ENCODE measurements around the gene QPRT. TPM values are rescaled to one million over a fixed set of nuclear protein-coding genes. Genes with fewer than 3 reads are reported as not detected.
"Not testable (repeated sequence)": the region's sequence is repeated elsewhere in the genome, so short reads cannot be mapped to it uniquely, and the experiment has no call there.

Gene QPRT
- total RNA-seq, 6 experiments from 2014 or later: 3.0 to 12.4 (median 10.3) TPM

DNA sequence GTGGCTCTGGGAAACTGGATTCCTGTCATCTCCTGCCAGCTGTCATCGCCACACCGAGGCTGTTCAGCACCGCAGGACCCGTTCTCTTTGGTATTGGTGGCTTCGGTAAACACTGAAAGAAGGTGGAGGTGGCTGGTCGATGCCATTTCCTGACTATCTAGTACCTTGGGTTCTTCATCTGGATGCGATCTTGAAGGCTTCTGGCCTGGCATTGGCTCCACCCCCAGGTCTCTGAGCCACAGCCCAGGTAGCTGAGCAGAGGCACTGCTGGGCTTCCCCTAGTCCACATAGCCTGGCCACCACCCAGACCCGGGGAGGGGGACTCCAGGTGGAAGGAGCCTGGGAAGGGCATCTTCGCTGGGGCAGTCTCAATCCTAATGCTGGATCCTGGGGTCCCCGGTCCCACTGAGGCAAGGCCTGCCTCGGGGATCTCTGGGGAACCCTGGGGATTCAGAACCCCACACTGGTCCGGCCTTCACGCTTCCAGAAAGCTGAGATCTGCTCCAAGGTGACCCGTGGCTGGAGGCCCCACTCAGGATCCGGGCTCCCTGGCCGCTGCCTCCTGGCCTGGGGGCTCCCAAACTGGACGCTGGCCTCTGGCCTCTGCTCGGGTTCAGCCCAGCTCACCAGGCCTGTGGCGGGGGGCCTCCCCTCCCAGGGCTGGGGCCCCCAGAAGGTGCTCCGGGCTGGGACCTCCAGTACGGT, 65.0 kb downstream of the QPRT start:
- Mint-ChIP-seq H3K9me3 (no peaks in the 10 kb centered on the region), H3K27ac (no peak overlapping the region), H3K4me1 (ENCODE audit: low read depth) (no peaks in the 10 kb centered on the region), H3K27me3 (ENCODE audit: insufficient read depth) (peaks cover 31% of the 10 kb centered on the region), H3K36me3 (ENCODE audit: low read depth) (no peaks in the 10 kb centered on the region), H3K4me3 (no peak overlapping the region)
- no peak for DNase-seq
- TF ChIP-seq, protein P1, sequence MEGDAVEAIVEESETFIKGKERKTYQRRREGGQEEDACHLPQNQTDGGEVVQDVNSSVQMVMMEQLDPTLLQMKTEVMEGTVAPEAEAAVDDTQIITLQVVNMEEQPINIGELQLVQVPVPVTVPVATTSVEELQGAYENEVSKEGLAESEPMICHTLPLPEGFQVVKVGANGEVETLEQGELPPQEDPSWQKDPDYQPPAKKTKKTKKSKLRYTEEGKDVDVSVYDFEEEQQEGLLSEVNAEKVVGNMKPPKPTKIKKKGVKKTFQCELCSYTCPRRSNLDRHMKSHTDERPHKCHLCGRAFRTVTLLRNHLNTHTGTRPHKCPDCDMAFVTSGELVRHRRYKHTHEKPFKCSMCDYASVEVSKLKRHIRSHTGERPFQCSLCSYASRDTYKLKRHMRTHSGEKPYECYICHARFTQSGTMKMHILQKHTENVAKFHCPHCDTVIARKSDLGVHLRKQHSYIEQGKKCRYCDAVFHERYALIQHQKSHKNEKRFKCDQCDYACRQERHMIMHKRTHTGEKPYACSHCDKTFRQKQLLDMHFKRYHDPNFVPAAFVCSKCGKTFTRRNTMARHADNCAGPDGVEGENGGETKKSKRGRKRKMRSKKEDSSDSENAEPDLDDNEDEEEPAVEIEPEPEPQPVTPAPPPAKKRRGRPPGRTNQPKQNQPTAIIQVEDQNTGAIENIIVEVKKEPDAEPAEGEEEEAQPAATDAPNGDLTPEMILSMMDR (IDR thresholded peaks at IDR 0.05): no peak

DNA sequence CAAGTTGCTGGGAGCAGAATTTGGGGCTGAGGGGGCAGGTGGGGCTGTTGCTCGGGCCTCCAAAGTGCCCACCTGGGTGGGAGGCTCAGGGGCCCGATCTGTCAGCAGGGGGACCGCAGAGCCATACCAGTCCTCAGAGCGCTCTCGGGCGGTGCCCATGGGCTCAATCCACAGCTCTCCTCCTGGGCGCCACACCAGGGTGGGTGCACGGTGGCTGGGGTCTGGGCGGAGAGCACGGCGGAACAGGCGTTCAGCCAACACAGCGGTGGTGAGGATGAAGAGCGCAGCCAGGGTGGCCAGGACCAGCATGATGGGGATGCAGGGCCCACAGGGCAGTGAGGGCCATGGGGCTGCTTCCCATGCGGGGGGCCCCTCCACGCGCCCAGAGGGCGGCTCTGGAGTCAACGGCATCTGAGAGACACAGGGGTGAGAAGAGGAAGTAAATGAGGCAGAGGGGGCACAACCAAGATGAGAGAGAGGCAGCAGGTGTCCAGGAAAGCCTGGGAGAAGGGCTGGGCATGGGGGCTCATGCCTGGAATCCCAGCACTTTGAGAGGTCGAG, 65.6 kb downstream of the QPRT start:
- no peaks in the 10 kb centered on the region for H3K36me3 Mint-ChIP-seq (ENCODE audit: low read depth)
- no peaks in the 10 kb centered on the region for H3K9me3 Mint-ChIP-seq
- H3K4me1 Mint-ChIP-seq (ENCODE audit: low read depth): no peaks in the 10 kb centered on the region
- no peak overlapping the region for H3K27ac Mint-ChIP-seq
- TF ChIP-seq, protein P1 (IDR thresholded peaks at IDR 0.05): no peak
- peaks cover 29% of the 10 kb centered on the region for H3K27me3 Mint-ChIP-seq (ENCODE audit: insufficient read depth)
- no peak overlapping the region for H3K4me3 Mint-ChIP-seq
- no peak for DNase-seq

DNA sequence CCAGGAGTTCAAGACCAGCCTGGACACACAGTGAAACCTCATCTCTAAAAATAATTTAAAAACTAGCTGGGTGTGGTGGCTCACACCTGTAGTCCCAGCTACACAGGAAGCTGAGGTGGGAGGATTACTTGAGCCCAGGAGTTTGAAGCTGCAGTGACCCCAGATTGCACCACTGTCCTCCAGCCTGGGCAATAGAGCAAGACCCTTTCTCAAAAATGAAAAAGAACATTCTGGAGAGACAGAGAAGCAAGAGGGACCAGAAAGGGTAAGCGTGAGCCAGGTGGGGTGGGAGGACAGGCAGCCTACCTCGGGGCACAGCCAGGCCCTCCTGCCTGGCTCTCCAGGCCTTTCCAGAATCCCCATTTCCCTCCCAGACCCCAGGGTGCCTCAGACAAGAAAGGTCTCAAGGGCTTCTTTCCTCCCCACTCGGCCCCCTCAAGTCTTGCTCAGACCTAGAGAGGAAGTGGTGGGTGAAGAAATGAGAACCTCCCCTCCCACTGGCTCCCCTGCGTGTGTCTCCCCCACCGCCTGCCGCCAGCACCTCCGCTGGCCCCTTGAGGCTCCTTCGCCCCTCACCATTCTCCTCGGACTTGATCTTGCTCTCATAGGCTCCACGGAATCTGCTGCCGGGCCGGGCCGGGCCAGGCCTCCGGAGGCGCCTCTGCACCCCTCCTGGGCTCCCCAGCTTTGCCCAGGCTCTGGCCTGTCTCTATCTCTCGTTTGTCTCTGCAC, 66.3 kb downstream of the QPRT start:
- H3K36me3 Mint-ChIP-seq (ENCODE audit: low read depth): no peaks in the 10 kb centered on the region
- H3K4me3 Mint-ChIP-seq: no peak overlapping the region
- H3K9me3 Mint-ChIP-seq: no peaks in the 10 kb centered on the region
- peaks cover 24% of the 10 kb centered on the region for H3K27me3 Mint-ChIP-seq (ENCODE audit: insufficient read depth)
- TF ChIP-seq, protein P1 (IDR thresholded peaks at IDR 0.05): no peak
- DNase-seq: no peak
- H3K4me1 Mint-ChIP-seq (ENCODE audit: low read depth): no peaks in the 10 kb centered on the region
- no peak overlapping the region for H3K27ac Mint-ChIP-seq

DNA sequence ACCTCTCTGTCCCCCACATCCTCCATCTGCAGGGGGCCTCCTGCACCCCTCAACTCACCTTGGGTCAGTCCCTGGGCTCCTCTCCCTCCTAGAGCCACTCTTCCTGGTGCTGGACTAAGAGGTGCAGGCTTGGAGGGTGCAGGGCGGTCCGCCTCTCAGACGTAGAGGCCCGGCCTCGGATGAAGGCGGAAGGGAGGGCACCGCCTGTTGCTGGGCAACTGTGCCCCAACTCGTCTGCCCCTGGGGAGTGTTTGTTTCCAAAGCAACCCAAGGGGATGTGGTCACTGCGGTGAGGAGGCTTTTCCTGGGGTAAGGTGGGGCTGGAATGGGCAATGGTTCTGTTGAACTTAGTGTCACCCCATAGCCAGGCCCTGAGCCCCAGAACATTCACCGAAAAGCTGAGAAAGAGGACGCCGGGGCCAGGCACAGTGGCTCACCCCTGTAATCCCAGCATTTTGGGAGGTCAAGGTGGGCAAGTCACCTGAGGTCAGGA, 66.9 kb downstream of the QPRT start, which contains the start of gene C16orf54:
C16orf54 (minus strand) TSS at position 138 of the 493 bp plus-strand sequence. CDS start 1,039 bp downstream, outside the sequence.
- DNase-seq: no peak
- H3K4me1 Mint-ChIP-seq (ENCODE audit: low read depth): no peaks in the 10 kb centered on the region
- no peak within 1 kb of the TSS for H3K4me3 Mint-ChIP-seq
- H3K9me3 Mint-ChIP-seq: no peaks in the 10 kb centered on the region
- peaks cover 20% of the 10 kb centered on the region for H3K27me3 Mint-ChIP-seq (ENCODE audit: insufficient read depth)
- H3K27ac Mint-ChIP-seq: no peak within 1 kb of the TSS
- TF ChIP-seq, protein P1 (IDR thresholded peaks at IDR 0.05): no peak
- no peaks in the 10 kb centered on the region for H3K36me3 Mint-ChIP-seq (ENCODE audit: low read depth)

DNA sequence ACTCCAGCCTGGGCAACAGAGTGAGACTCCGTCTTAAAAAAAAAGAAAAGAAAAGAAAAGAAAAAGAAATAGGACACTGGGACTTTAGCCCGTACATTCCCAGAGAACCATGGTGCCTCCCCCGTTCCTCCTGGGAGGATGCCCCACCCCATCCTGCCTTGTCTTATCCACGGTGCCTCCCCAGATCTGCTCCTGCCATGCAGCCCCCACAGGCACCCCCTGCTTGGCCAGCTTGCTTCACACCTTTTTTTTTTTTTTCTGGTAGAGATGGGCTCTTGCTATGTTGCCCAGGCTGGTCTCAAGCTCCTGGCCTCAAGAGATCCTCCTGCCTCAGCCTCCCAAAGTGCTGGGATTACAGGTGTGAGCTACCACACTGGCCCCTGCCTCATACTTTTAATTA, 67.5 kb downstream of the QPRT start:
- not testable (repeated sequence) for H3K4me3 Mint-ChIP-seq; H3K4me1 Mint-ChIP-seq (ENCODE audit: low read depth); DNase-seq; H3K27ac Mint-ChIP-seq; H3K36me3 Mint-ChIP-seq (ENCODE audit: low read depth); H3K9me3 Mint-ChIP-seq
- H3K27me3 Mint-ChIP-seq (ENCODE audit: insufficient read depth): peaks cover 17% of the 10 kb centered on the region

Other genes starting within 250 kb of the QPRT start
- 1 to 10 TPM; 3.3 to 6.5 (median 5.1) TPM for gene BOLA2, start 224.8 kb upstream of the QPRT start, total RNA-seq (2021; fragmentation: NEBNext Ultra II Directional; extraction: Animal tissue kit (Norgen Biotek cat#: 25700))
- 10 to 100 TPM; 17.3 to 29.4 (median 23.0) TPM for gene SLX1B, start 224.6 kb upstream of the QPRT start, total RNA-seq (2021; fragmentation: NEBNext Ultra II Directional; extraction: Animal tissue kit (Norgen Biotek cat#: 25700))
- gene SULT1A4, start 219.3 kb upstream of the QPRT start, total RNA-seq (2021; fragmentation: NEBNext Ultra II Directional; extraction: Animal tissue kit (Norgen Biotek cat#: 25700)): 1 to 10 TPM in 1 of 6 experiments, under 1 TPM in 5; 0.35 to 2.1 (median 0.42) TPM
- 10 to 100 TPM; 13.7 to 19.4 (median 14.3) TPM for gene NPIPB12, start 172.8 kb upstream of the QPRT start, total RNA-seq (2021; fragmentation: NEBNext Ultra II Directional; extraction: Animal tissue kit (Norgen Biotek cat#: 25700))
- under 1 TPM in 5 of 6 experiments, not detected in 1; 0.06 to 0.20 (median 0.12) TPM for gene SPN, start 15.9 kb upstream of the QPRT start, total RNA-seq (2021; fragmentation: NEBNext Ultra II Directional; extraction: Animal tissue kit (Norgen Biotek cat#: 25700))
- gene C16orf54, start 66.8 kb downstream of the QPRT start, total RNA-seq (2021; fragmentation: NEBNext Ultra II Directional; extraction: Animal tissue kit (Norgen Biotek cat#: 25700)): not detected
- not detected for gene ZG16, start 99.1 kb downstream of the QPRT start, total RNA-seq (2021; fragmentation: NEBNext Ultra II Directional; extraction: Animal tissue kit (Norgen Biotek cat#: 25700))
- 10 to 100 TPM; 26.4 to 50.3 (median 48.9) TPM for gene KIF22, start 111.6 kb downstream of the QPRT start, total RNA-seq (2021; fragmentation: NEBNext Ultra II Directional; extraction: Animal tissue kit (Norgen Biotek cat#: 25700))
- gene MAZ, start 127.3 kb downstream of the QPRT start, total RNA-seq (2021; fragmentation: NEBNext Ultra II Directional; extraction: Animal tissue kit (Norgen Biotek cat#: 25700)): 100 to 1,000 TPM; 148 to 178 (median 165) TPM
- 1 to 10 TPM; 2.9 to 4.3 (median 3.6) TPM for gene PRRT2, start 133.0 kb downstream of the QPRT start, total RNA-seq (2021; fragmentation: NEBNext Ultra II Directional; extraction: Animal tissue kit (Norgen Biotek cat#: 25700))
- gene PAGR1, start 137.0 kb downstream of the QPRT start, total RNA-seq (2021; fragmentation: NEBNext Ultra II Directional; extraction: Animal tissue kit (Norgen Biotek cat#: 25700)): 10 to 100 TPM; 12.9 to 19.2 (median 17.7) TPM
- 100 to 1,000 TPM; 234 to 296 (median 268) TPM for gene MVP, start 141.3 kb downstream of the QPRT start, total RNA-seq (2021; fragmentation: NEBNext Ultra II Directional; extraction: Animal tissue kit (Norgen Biotek cat#: 25700))
- 100 to 1,000 TPM in 3 of 6 experiments, 10 to 100 TPM in 3; 82.6 to 115 (median 94.7) TPM for gene CDIPT, start 184.0 kb downstream of the QPRT start, total RNA-seq (2021; fragmentation: NEBNext Ultra II Directional; extraction: Animal tissue kit (Norgen Biotek cat#: 25700))
- gene SEZ6L2, start 220.4 kb downstream of the QPRT start, total RNA-seq (2021; fragmentation: NEBNext Ultra II Directional; extraction: Animal tissue kit (Norgen Biotek cat#: 25700)): 1 to 10 TPM; 1.5 to 4.5 (median 3.9) TPM
- 10 to 100 TPM in 4 of 6 experiments, 1 to 10 TPM in 2; 5.1 to 15.9 (median 14.1) TPM for gene ASPHD1, start 221.3 kb downstream of the QPRT start, total RNA-seq (2021; fragmentation: NEBNext Ultra II Directional; extraction: Animal tissue kit (Norgen Biotek cat#: 25700))
- gene KCTD13, start 247.0 kb downstream of the QPRT start, total RNA-seq (2021; fragmentation: NEBNext Ultra II Directional; extraction: Animal tissue kit (Norgen Biotek cat#: 25700)): 10 to 100 TPM; 13.9 to 17.0 (median 16.1) TPM

Data from HFFc6 (cell line).